Fibroblast of lung (primary cell): ENCODE results near the gene TNS3.

Experiments used
- EZH2 ChIP-seq: IDR thresholded peaks from 2 replicates; pipeline ENCODE4 v1.5.1; 2012; ENCODE audit warnings: low read length, control low read depth, mild to moderate bottlenecking; ENCODE audit errors: missing control alignments
- TF ChIP-seq, protein P1 (sequence below), 2 donors: IDR thresholded peaks in 1 of 2; conservative IDR thresholded peaks in 1 of 2; 1 replicate in 1 of 2; 2 replicates in 1 of 2; pipeline ENCODE4 v1.5.1; 2011 to 2012; ENCODE audit warnings: low read length in 2 of 2, control low read depth in 1 of 2, inconsistent platforms in 1 of 2, low read depth in 1 of 2, mild to moderate bottlenecking in 1 of 2

- TF ChIP-seq, protein P1, sequence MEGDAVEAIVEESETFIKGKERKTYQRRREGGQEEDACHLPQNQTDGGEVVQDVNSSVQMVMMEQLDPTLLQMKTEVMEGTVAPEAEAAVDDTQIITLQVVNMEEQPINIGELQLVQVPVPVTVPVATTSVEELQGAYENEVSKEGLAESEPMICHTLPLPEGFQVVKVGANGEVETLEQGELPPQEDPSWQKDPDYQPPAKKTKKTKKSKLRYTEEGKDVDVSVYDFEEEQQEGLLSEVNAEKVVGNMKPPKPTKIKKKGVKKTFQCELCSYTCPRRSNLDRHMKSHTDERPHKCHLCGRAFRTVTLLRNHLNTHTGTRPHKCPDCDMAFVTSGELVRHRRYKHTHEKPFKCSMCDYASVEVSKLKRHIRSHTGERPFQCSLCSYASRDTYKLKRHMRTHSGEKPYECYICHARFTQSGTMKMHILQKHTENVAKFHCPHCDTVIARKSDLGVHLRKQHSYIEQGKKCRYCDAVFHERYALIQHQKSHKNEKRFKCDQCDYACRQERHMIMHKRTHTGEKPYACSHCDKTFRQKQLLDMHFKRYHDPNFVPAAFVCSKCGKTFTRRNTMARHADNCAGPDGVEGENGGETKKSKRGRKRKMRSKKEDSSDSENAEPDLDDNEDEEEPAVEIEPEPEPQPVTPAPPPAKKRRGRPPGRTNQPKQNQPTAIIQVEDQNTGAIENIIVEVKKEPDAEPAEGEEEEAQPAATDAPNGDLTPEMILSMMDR (conservative IDR thresholded peaks at IDR 0.05 in 1 of 2, IDR thresholded peaks at IDR 0.05 in 1 of 2; ENCODE audit: low read depth in 1 of 2, low read length in 2 of 2): no peak
- TF ChIP-seq EZH2: no peak
Observed at GRCh38 chr7:47482013-47482875, 99.7 kb downstream of the TNS3 start.
